Left cardiac atrium (tissue), 4 donors: Measurements from ENCODE around the gene GLIS2. TPM values are rescaled to one million over a fixed set of nuclear protein-coding genes. Genes with fewer than 3 reads are reported as not detected.

Experiments
- ATAC-seq, 2 donors: fragments of 200-7000 bp; cut with Tn5 transposase; one replicate each; pipeline ENCODE4 v1.9.1; 2020; ENCODE audit warnings: mild to moderate bottlenecking in 2 of 2, moderate library complexity in 2 of 2
- DNase-seq: peaks from one replicate; pipeline ENCODE4 v3.0.0-alpha.2; 2020
- intact Hi-C, 2 donors: fragments of 100-400 bp; cut with DNase I; formaldehyde crosslinking; loops; one replicate each; pipeline versions ENCODE4 v1.14.1 to v1.15.1; 2022 to 2023
- total RNA-seq, 2 donors: library from RNA; stranded (reverse); fragmentation: NEBNext Ultra II Directional; extraction: Animal tissue kit (Norgen Biotek cat#: 25700); gene quantifications; one replicate each; pipeline ENCODE4 v1.2.1, GENCODE V29; 2021
- donor health status: DM: no; HTN: yes; CAD: no.
- donor health status: DM: no; HTN: yes; CAD: no; lungs with severe emphysema.
- donor health status: DM: yes; HTN: yes; CAD: no.
- donor health status: Dilated cardiomyopathy.

Gene GLIS2
- total RNA-seq, 2 donors from 2014 or later: 23.9 to 29.2 TPM

DNA sequence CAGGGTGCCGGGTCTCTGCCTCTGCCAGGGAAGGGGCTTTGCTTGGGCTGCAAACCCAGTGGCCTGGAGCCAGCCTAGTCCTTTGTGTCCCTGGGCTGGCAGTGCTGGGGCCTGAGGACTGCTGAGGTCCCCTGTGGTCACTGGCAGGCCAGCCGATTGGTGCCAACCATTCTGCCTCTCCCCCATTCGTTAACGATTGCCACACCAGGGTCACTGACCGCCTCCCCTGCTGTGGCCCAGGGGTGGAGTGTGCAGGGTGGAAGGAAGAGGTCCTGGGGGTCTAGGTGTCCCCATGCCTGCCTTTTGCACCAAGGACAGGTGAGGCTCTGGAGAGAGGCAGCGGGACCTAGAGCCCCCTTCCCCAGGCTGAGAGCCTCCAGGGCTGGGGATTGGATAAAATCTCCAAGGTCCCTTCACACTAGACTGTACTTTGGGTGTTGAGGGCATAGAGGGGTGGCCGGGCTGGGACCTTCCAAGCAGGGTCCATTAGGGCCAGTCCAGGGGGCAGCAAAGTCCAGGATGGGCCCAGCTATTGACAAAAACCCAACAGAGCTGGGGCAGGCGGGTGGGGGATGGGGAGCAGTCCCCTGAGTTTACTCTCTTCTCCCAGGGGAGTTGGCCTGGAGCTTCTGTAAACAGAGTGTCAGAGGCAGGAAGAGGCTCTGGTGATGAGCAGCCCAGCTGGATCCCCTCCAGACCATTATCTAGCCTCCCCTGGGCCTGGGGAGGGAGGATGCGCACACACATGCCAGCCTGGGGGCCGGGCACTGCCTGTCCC, 56.9 kb downstream of the GLIS2 start:
- intact Hi-C loops: no loop called here
- ATAC-seq (peak in 1 of 2 donors; percentile 28), DNase-seq (peak; percentile 65)

DNA sequence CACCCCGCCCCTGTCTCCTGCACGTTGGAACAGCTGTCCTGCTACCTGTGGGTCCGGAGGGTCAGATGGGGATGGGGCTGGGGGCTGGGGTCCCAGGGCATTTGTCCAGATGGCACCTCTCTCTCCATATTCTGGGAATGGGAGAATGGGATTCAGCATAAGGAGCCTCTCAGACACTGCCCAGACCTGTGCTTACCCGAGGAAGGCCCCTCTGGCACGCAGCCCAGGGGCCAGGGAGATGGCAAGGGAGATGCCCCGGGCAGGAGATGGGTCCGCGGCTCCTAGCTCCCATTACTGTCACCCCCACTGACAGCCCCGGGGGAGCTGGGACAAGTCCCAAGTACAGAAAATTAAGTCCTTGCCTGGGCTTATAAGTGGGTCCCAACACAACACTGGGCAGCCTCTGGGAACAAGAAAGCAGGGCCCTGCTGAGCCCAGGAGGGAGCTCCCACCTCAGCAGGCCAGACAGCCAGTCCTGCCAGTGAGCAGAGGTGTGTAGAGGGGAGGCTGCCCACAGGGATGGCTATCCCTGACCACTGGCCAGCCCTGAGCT, 57.6 kb downstream of the GLIS2 start:
- DNase-seq (no peak), ATAC-seq (no peak)
- intact Hi-C loops: no loop called here

DNA sequence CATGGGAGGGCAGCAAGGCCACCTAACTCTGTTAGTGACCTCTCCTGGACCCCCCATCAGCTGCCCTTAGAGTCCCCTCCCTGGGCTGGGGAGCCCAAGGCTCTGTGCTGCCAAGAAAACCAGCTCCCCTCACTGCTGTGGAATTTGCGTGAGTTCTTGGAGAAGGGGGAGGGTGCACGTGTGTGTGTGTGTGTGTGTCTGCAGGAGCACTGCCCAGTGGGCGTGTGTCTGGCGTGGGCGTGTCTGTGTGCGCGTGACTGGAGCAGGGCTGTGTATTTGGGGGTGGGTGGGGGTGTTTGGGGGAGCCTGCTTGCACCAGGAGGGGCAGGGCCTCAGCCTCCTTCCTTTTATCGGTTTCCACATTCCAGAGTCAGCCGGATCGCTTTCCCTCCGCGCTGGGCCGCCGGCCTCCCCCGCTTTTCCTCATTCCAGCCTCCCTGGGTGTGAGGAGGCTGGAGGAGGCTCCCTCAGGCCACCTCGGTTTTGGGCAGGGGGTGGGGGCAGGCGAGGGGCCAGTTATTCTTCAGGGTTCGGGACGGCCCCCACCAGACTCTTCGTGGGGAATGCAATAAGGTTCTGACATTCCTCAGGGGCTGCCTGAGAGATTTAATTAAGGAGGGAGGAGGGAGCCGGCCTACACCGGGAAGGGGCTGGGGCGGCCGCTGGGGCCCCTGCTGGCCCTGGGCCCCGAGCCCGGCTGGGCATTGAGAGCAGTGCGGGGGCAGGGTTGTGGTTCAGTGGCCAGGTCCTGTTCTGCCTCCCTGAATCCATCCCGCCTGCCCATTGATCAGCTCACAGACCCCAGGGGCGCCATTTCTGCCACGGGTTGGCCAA, 58.3 kb downstream of the GLIS2 start:
- peak; percentile 17 to 29 for ATAC-seq
- intact Hi-C loops: no loop called here
- peak; percentile 83 for DNase-seq

DNA sequence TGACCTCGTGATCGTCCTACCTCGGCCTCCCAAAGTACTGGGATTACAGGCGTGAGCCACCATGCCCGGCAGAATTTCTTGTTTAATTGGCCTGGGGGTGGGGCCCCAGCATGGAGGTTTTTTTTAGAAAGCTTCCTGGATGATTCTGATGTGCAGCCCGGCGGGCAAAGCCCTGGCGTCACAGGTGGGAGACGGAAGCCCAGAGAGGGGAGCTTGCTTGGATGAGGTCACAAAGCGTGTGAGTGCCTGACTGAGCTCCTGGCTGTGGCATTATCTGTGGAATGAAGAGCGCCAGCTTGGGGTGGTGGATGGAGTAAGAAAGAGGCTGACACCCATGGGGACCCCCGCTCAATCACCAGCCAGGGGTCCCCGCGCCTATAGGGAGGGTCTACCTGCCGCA, 59.9 kb downstream of the GLIS2 start:
- ATAC-seq (no peak), DNase-seq (no peak)
- intact Hi-C loops: no loop called here

DNA sequence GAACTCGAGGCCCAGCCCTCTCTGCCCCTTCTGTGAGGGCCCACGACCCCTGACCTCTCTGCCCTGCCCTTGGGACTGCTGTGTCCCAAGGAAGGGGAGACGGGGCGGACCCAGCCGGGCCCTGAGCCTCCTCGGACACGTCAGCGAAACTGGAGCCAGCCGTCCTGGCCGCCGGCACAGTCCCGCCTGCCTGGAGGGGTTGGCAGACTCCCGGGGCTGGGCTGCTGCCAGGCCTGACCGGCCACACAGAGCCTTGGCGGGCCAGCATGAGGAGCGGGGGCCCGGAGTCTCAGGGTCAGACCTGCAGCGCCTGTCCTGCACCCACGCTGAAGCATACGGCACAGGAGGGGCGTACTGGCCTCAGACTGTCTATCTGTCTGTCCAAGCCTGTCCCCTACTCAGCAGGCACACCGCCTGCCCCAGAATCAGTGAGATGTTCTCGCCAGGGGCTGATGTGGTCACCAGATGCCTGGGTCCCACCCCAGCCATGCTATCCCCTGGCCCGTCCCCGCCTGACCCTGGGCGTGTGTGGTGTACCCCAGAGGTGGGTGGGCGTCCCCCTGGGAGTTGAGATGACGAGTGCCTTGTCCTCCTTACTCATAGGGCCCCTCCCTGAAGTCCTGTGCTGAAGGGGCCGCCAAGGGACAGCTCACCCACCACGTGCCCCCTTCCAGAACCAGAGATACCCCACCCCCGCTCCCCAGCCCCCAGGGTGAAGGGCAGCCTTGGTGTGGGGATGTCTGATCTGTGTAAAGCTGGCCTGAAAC, 60.4 kb downstream of the GLIS2 start:
- ATAC-seq (peak; percentile 60 to 66), DNase-seq (peak; percentile 93)
- intact Hi-C loops: no loop called here

DNA sequence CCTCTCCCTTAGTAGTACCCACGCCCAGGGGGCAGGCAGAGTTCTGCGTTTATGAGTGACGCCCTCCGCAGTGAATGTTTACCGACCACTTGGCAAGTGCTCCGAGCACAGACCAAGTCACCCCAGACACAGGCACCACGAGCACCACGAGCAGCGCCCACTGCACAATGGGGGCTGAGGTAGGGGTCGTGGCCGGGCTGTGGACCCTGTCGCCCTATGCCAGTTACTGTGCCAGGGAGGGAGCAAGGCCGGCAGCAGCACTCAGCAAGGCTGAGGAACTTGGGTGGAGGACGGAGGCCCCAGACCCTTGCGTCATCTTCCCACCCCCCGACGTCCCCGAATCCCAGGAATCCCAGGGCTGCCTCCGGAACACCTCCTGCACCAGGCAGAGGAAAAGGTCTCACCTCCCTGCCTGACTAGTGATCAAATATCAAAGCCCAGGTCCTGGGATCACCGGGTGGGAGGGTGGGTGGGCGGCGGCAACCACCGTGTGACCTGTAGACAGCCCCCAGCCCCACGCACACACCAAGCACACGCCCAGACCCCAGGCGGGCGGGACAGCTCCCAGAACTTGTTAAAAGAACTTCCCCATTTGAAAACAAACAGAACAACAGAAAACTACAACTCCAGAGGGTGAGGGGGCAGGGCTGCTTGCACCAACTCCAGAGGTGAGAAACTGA, 61.2 kb downstream of the GLIS2 start:
- intact Hi-C loops: no loop called here
- no peak for DNase-seq
- ATAC-seq: no peak

DNA sequence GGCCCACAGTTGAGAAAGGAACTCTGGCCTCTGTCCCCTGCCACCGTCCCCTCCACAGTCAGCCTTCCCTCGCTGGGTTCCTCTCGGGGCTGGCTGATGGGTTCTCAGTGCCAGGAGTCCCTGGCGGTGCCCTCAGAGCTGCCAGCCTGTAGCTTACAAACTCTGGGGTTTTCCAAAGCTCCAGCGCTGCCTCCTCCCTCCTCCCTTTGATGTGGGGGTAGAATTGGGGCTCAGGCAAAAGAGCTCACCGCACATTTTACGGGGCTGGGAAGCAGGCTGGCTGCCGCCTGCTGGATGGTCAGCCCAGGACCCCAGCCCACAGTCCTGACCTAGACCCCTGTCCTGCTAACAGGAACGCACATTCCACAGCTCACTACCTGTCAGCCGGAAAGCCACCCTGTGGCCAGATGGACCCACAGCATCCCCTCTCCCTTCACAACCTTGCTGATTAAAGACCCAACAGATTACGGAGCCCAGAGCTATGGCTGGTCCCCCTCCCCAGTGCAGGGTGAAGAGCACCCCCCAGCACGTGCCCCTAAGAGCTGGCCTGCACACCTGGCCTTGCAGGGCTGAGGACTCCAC, 61.8 kb downstream of the GLIS2 start:
- intact Hi-C loops: no loop called here
- no peak for ATAC-seq
- peak; percentile 19 for DNase-seq

DNA sequence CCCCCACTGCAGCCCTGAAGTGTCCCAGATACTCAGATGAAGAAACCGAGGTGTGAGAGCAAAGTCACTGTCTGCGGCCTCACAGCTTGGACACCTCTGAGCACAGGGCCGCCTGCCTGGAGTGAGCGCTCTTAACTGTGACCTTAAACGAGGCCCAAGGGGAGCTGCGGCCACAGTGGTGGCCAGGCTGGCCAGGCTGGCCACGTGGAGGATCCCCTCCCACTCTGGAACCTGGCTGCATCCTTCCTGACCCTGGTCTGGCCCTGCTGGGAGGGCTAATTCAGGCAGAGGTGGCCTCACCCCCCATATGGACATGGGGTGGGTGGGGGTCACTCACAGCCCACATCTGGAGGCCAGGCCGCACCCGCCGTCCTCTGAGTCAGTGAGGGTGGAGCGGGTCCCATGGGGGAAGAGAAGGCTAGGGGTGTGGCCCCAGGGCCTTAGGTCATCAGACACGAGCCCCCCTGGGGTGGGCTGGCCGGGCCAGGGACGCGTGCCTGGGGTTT, 62.3 kb downstream of the GLIS2 start:
- DNase-seq (peak; percentile 71), ATAC-seq (peak in 1 of 2 donors; percentile 1)
- intact Hi-C loops: no loop called here

DNA sequence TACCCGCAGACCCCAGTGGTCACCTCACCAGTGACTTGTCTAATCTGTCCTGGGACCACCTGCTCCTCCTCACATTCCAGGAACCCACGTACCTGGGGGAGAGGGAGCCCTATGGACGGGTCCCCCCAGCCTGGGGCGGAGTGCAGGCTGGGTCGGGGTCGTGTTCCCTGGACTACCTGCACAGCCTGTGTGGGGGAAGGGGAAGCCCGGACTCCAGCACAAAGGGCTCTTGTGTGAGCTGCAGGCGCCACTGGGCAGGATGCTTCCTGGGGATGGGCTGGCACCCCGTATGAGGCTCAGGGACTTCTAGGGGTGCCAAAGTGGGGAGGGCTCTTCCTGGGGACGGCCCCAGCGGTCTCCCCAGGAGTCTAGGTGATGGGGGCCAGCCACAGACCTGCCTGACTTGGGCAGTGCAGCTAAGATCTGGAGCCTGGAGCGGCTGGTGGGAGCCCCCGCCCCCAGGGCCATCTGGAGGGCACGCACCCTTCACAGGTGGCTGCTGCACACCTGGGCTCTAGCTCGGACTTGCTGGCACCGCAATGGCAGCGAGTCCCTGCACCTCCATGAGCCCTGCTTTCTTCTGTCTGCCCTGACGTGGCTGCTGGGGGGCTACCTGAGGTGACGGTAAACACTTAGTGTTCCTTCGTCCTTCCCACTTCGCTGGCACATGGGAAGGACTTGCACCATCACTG, 63.3 kb downstream of the GLIS2 start:
- DNase-seq (no peak), ATAC-seq (no peak)
- intact Hi-C loops: no loop called here

DNA sequence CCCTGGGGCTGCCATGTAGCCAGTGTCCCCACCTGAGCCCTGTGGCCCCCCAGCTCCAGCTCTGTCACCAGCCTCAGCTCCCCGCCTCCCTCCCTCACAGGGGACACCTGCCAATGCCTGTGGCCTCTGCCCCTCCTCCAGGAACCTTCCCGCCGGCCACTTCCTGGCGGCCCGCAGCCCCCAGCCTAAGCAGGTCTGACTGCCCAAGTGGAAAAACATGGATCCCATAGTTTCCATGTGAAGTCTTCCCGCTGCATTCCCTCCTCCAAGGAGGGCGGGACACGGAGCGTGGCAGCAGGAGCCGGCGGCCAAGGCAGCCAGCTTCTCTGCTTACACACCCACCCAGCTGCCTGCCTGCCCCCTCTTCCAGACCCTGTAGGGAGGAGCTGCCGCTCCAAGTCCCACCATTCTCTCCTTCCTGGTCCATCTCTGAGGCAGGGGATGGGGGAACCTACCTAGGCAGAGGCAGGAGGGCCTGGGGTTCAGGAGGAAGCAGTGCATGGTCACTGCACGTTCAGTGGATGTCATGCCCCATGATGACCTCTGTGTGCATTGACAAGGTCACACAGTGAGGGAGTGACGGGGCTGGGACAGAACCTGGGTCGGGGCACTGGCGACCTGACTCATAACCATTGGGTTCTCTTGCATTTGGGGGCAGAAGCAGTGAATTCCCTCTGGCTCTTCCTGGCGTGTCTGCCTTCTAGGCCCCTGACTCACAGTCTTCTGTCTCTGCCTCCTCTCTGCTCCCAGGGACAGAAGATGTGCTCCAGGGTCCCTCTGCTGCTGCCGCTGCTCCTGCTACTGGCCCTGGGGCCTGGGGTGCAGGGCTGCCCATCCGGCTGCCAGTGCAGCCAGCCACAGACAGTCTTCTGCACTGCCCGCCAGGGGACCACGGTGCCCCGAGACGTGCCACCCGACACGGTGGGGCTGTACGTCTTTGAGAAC, 64.5 kb downstream of the GLIS2 start:
- intact Hi-C loops: no loop called here
- DNase-seq (peak; percentile 24), ATAC-seq (no peak)

DNA sequence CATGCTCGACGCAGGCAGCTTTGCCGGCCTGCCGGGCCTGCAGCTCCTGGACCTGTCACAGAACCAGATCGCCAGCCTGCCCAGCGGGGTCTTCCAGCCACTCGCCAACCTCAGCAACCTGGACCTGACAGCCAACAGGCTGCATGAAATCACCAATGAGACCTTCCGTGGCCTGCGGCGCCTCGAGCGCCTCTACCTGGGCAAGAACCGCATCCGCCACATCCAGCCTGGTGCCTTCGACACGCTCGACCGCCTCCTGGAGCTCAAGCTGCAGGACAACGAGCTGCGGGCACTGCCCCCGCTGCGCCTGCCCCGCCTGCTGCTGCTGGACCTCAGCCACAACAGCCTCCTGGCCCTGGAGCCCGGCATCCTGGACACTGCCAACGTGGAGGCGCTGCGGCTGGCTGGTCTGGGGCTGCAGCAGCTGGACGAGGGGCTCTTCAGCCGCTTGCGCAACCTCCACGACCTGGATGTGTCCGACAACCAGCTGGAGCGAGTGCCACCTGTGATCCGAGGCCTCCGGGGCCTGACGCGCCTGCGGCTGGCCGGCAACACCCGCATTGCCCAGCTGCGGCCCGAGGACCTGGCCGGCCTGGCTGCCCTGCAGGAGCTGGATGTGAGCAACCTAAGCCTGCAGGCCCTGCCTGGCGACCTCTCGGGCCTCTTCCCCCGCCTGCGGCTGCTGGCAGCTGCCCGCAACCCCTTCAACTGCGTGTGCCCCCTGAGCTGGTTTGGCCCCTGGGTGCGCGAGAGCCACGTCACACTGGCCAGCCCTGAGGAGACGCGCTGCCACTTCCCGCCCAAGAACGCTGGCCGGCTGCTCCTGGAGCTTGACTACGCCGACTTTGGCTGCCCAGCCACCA, 65.4 kb downstream of the GLIS2 start:
- ATAC-seq (no peak), DNase-seq (no peak)
- intact Hi-C loops: no loop called here

DNA sequence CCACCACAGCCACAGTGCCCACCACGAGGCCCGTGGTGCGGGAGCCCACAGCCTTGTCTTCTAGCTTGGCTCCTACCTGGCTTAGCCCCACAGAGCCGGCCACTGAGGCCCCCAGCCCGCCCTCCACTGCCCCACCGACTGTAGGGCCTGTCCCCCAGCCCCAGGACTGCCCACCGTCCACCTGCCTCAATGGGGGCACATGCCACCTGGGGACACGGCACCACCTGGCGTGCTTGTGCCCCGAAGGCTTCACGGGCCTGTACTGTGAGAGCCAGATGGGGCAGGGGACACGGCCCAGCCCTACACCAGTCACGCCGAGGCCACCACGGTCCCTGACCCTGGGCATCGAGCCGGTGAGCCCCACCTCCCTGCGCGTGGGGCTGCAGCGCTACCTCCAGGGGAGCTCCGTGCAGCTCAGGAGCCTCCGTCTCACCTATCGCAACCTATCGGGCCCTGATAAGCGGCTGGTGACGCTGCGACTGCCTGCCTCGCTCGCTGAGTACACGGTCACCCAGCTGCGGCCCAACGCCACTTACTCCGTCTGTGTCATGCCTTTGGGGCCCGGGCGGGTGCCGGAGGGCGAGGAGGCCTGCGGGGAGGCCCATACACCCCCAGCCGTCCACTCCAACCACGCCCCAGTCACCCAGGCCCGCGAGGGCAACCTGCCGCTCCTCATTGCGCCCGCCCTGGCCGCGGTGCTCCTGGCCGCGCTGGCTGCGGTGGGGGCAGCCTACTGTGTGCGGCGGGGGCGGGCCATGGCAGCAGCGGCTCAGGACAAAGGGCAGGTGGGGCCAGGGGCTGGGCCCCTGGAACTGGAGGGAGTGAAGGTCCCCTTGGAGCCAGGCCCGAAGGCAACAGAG, 66.3 kb downstream of the GLIS2 start:
- intact Hi-C loops: no loop called here
- no peak for ATAC-seq
- DNase-seq: no peak

DNA sequence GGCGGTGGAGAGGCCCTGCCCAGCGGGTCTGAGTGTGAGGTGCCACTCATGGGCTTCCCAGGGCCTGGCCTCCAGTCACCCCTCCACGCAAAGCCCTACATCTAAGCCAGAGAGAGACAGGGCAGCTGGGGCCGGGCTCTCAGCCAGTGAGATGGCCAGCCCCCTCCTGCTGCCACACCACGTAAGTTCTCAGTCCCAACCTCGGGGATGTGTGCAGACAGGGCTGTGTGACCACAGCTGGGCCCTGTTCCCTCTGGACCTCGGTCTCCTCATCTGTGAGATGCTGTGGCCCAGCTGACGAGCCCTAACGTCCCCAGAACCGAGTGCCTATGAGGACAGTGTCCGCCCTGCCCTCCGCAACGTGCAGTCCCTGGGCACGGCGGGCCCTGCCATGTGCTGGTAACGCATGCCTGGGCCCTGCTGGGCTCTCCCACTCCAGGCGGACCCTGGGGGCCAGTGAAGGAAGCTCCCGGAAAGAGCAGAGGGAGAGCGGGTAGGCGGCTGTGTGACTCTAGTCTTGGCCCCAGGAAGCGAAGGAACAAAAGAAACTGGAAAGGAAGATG, 67.0 kb downstream of the GLIS2 start:
- DNase-seq (peak; percentile 21), ATAC-seq (no peak)

DNA sequence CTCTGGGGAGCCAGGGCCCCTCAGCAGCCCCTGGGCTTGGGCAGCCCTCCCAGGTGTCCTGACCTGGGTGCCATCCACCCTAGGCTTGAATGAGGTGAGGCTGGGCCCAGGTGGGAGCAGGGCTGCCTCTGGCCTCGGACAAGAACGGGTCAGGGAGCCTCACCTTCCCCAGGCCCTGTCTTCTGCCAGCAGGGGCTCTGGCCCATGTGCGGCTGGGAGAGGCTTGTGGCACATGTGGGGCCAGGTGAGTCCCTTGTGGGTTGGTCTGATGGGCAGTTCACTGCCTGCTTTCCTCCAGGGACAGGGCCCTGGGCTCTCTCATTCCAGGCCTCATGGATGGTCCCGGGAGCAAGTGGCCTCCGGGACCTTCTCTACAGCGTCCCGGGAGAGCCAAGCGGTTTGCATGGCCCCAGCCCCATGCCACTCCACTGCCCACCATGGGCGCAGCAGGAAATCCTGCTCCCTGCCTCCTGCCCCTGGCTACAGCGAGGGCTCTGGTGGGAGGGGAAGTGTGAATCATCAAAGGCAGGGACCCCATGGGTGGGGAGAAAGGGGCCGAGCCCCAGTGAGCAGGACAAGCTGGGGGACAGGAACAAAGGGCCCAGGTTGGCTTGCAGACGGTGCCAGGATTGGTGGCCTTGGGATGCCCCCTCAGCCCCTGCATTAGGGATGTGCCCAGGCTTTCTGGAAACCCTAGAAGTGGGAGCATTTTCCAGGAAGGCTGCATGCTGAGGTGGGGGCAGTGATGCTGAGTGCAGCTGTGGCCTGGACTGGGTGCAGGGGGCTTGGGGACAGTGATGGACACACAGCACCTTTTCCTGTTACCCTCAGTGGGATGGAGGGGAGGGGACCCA, 68.0 kb downstream of the GLIS2 start:
- no peak for ATAC-seq
- intact Hi-C loops: no loop called here
- peak; percentile 23 for DNase-seq

More for the DNA sequence above, 67.0 kb downstream of the GLIS2 start:
- intact Hi-C loops: no loop called here
